K562 (cell line): ENCODE results near the gene SPZ1. TPM values are rescaled to one million over a fixed set of nuclear protein-coding genes. Genes with fewer than 3 reads are reported as not detected.

ENCODE experiments used
- ATAC-seq: fragments of 200-7000 bp; cut with Tn5 transposase; 3 replicates; pipeline ENCODE4 v1.9.1; 2020; ENCODE audit warnings: moderate library complexity
- BruUV-seq: library from RNA; stranded (reverse); fragments of 400-500 nt; replicated peaks from 2 replicates; lab custom pipeline; 2021; lab: Mats Ljungman, UMichigan
- CTCF ChIA-PET: fragments of 300-600 bp; formaldehyde crosslinking; extraction: SDS; loops from one replicate; lab custom pipeline; 2021; ENCODE audit warnings: low intra/inter-chr PET ratio; lab: Yijun Ruan, JAX
- POLR2A ChIA-PET: fragments of 300-600, 350-650 bp; sonication (Branson Sonifier 250); formaldehyde crosslinking; extraction: SDS; loops from one replicate; lab custom pipeline; 2021; ENCODE audit warnings: antibody characterized with exemption, inconsistent platforms; lab: Yijun Ruan, JAX
- DNase-seq, 4 experiments: peaks; one replicate each; pipeline versions ENCODE4 v3.0.0 to v3.0.0-alpha.2; 2011 to 2018; ENCODE audit warnings: low spot score in 3 of 4, mixed read lengths in 3 of 4; ENCODE audit errors: extremely low read depth in 1 of 4
- FAIRE-seq: peaks from 2 replicates; lab custom pipeline; 2011; peaks lifted over from hg19 to GRCh38; lab: Jason Lieb, UNC
- H2AFZ ChIP-seq: 2 replicates; pipeline ENCODE4 v1.6.0; 2011; ENCODE audit warnings: low read depth, low read length, control low read depth, inconsistent platforms
- H3K27ac ChIP-seq: fragments of 200-600 bp; 3 replicates; pipeline ENCODE4 v1.8.0; 2011; ENCODE audit warnings: low read depth, mild to moderate bottlenecking, control low read depth, inconsistent platforms, low read length, moderate library complexity, mixed read lengths; ENCODE audit errors: extremely low read depth
- H3K27me3 ChIP-seq, 2 experiments: fragments of 300-600 bp in 1 of 2; 2 replicates in 1 of 2; 3 replicates in 1 of 2; pipeline versions ENCODE4 v1.6.0 to v1.8.0; 2011; ENCODE audit warnings: inconsistent platforms in 2 of 2, low read length in 2 of 2, mild to moderate bottlenecking in 1 of 2, mixed read lengths in 1 of 2, moderate library complexity in 1 of 2; ENCODE audit not compliant: control insufficient read depth in 2 of 2, insufficient read depth in 2 of 2
- H3K36me3 ChIP-seq: fragments of 300-600 bp; 3 replicates; pipeline ENCODE4 v1.8.0; 2011; ENCODE audit warnings: mild to moderate bottlenecking, low read length, inconsistent platforms; ENCODE audit not compliant: control insufficient read depth, insufficient read depth
- H3K4me1 ChIP-seq, 2 experiments: fragments of 200-600 bp in 1 of 2; replicated peaks in 1 of 2; 2 replicates in 1 of 2; 3 replicates in 1 of 2; pipeline versions ENCODE4 v1.5.1 to v1.8.0; 2011; ENCODE audit warnings: inconsistent platforms in 2 of 2, low read length in 2 of 2, mild to moderate bottlenecking in 1 of 2, mixed read lengths in 1 of 2, moderate library complexity in 1 of 2; ENCODE audit not compliant: control insufficient read depth in 2 of 2, insufficient read depth in 2 of 2
- H3K4me2 ChIP-seq: 2 replicates; pipeline ENCODE4 v1.6.1; 2011; ENCODE audit warnings: low read length, control low read depth, inconsistent platforms, mixed read lengths; ENCODE audit not compliant: insufficient read depth
- H3K4me3 ChIP-seq: fragments of 200-600 bp; sonication (generic), shearing (Covaris generic); 2 replicates; pipeline ENCODE4 v1.5.1; 2016; ENCODE audit warnings: control low read depth, inconsistent platforms
- H3K79me2 ChIP-seq: fragments of 200-600 bp; 3 replicates; pipeline ENCODE4 v1.8.0; 2011; ENCODE audit warnings: low read length, inconsistent platforms; ENCODE audit not compliant: control insufficient read depth, insufficient read depth
- H3K9ac ChIP-seq, 2 experiments: 2 replicates each; pipeline versions ENCODE4 v1.6.0 to v1.6.1; 2011; ENCODE audit warnings: low read depth in 2 of 2, low read length in 2 of 2, control low read depth in 1 of 2, inconsistent platforms in 1 of 2, mild to moderate bottlenecking in 1 of 2, mixed read lengths in 1 of 2; ENCODE audit not compliant: insufficient read depth in 1 of 2
- H3K9me1 ChIP-seq: one replicate; pipeline ENCODE4 v1.6.0; 2011; ENCODE audit warnings: inconsistent platforms, mild to moderate bottlenecking, low read length, moderate library complexity; ENCODE audit not compliant: control insufficient read depth, insufficient read depth
- H3K9me3 ChIP-seq: replicated peaks from 2 replicates; pipeline ENCODE4 v1.5.1; 2011; ENCODE audit warnings: low read depth, low read length, inconsistent platforms; ENCODE audit not compliant: control insufficient read depth, insufficient read depth
- H4K20me1 ChIP-seq: replicated peaks from 2 replicates; pipeline ENCODE4 v1.6.1; 2011; ENCODE audit warnings: low read length, inconsistent platforms, mixed read lengths; ENCODE audit not compliant: control insufficient read depth, insufficient read depth
- ATF4 ChIP-seq: fragments of 450-650 bp; formaldehyde crosslinking; IDR thresholded peaks from 2 replicates; pipeline ENCODE4 v1.4.0; 2022; ENCODE audit warnings: mild to moderate bottlenecking, moderate library complexity
- C11orf30 ChIP-seq: fragments of 450-650 bp; IDR thresholded peaks from 2 replicates; pipeline ENCODE4 v1.6.1; 2016; ENCODE audit warnings: low read depth, mild to moderate bottlenecking
- CBFA2T2 ChIP-seq: fragments of 450-650 bp; conservative IDR thresholded peaks from 2 replicates; pipeline ENCODE4 v1.6.1; 2017; ENCODE audit warnings: mild to moderate bottlenecking
- CBFA2T3 ChIP-seq: fragments of 450-650 bp; IDR thresholded peaks from 2 replicates; pipeline ENCODE4 v1.6.1; 2017
- CC2D1A ChIP-seq: fragments of 450-650 bp; IDR thresholded peaks from 2 replicates; pipeline ENCODE4 v1.6.1; 2017; ENCODE audit warnings: mild to moderate bottlenecking
- CEBPZ ChIP-seq: fragments of 150-350 bp; IDR thresholded peaks from 2 replicates; pipeline ENCODE4 v1.6.1; 2014; ENCODE audit warnings: low read depth, mild to moderate bottlenecking, low read length, borderline replicate concordance
- EZH2 ChIP-seq: IDR thresholded peaks from 2 replicates; pipeline ENCODE4 v1.6.1; 2012; ENCODE audit warnings: low read depth, mild to moderate bottlenecking, inconsistent platforms, low read length, borderline replicate concordance
- KDM1A ChIP-seq, 2 experiments: fragments of 450-650 bp; IDR thresholded peaks; 2 replicates each; pipeline ENCODE4 v1.6.1; 2016; ENCODE audit warnings: mild to moderate bottlenecking in 2 of 2
- MAFF ChIP-seq: IDR thresholded peaks from 2 replicates; pipeline ENCODE4 v1.6.1; 2012; ENCODE audit warnings: low read length, improper control_type of control experiment
- NCOA4 ChIP-seq: fragments of 450-650 bp; IDR thresholded peaks from 2 replicates; pipeline ENCODE4 v1.6.1; 2018; ENCODE audit warnings: mild to moderate bottlenecking; ENCODE audit not compliant: partially characterized antibody
- POLR2H ChIP-seq: IDR thresholded peaks from 2 replicates; pipeline ENCODE4 v1.6.1; 2016; ENCODE audit warnings: missing genetic modification characterization, low read depth, mild to moderate bottlenecking, control low read depth, missing compliant biosample characterization, moderate library complexity
- RBM34 ChIP-seq: fragments of 200-400 bp; formaldehyde crosslinking; IDR thresholded peaks from 2 replicates; pipeline ENCODE4 v1.6.1; 2018; ENCODE audit warnings: low read length, borderline replicate concordance; ENCODE audit not compliant: insufficient read depth
- SMAD1 ChIP-seq: fragments of 150-350 bp; IDR thresholded peaks from 2 replicates; pipeline ENCODE4 v1.6.1; 2014; ENCODE audit warnings: low read length, low read depth; ENCODE audit not compliant: partially characterized antibody
- SNIP1 ChIP-seq: fragments of 450-650 bp; IDR thresholded peaks from 2 replicates; pipeline ENCODE4 v1.7.1; 2017; ENCODE audit warnings: low read depth, mild to moderate bottlenecking
- SNRNP70 ChIP-seq: fragments of 200-400 bp; formaldehyde crosslinking; optimal IDR thresholded peaks from 2 replicates; pipeline ENCODE3; 2017; ENCODE audit warnings: low read depth, low read length
- TARDBP ChIP-seq: fragments of 450-650 bp; IDR thresholded peaks from 2 replicates; pipeline ENCODE4 v1.6.1; 2016
- ZBED1 ChIP-seq: IDR thresholded peaks from 2 replicates; pipeline ENCODE4 v1.6.1; 2014
- ZBTB1 ChIP-seq: sonication (generic); formaldehyde crosslinking; IDR thresholded peaks from 2 replicates; pipeline ENCODE4 v1.8.1; 2023; ENCODE audit warnings: missing genetic modification reagents, low read depth, mild to moderate bottlenecking, borderline replicate concordance
- ZNF224 ChIP-seq: sonication (generic); formaldehyde crosslinking; IDR thresholded peaks from 2 replicates; pipeline ENCODE4 v1.8.0; 2022; ENCODE audit warnings: mild to moderate bottlenecking, missing genetic modification reagents
- ZNF253 ChIP-seq: fragments of 250-450 bp; sonication (Bioruptor Pico); conservative IDR thresholded peaks from 2 replicates; pipeline ENCODE4 v1.6.1; 2021; ENCODE audit warnings: mild to moderate bottlenecking
- ZNF316 ChIP-seq: fragments of 450-650 bp; IDR thresholded peaks from 2 replicates; pipeline ENCODE4 v1.6.1; 2016
- ZSCAN32 ChIP-seq: fragments of 450-650 bp; formaldehyde crosslinking; IDR thresholded peaks from 2 replicates; pipeline ENCODE4 v1.4.0; 2020; ENCODE audit warnings: mild to moderate bottlenecking, moderate library complexity
- WGBS: fragments of 100-300 bp; shearing (Covaris generic); methylation state at CpG from one replicate; pipeline ENCODE4 v1.1.6; 2016; ENCODE audit warnings: low coverage, mixed read lengths; ENCODE audit not compliant: insufficient coverage; ENCODE audit errors: missing lambda C conversion rate; 5-methylcytosine and 5-hydroxymethylcytosine counted together
- in situ Hi-C: fragments of 300-500 bp; cut with MboI; formaldehyde crosslinking; loops from 4 replicates; pipeline ENCODE4 v1.15.0; 2018; ENCODE audit warnings: inconsistent platforms, mixed read lengths
- intact Hi-C: fragments of 100-400 bp; cut with micrococcal nuclease; formaldehyde crosslinking; loops from 2 replicates; pipeline ENCODE4 v1.14.2; 2022
- polyA plus RNA-seq, 8 experiments: library from polyadenylated mRNA; depleted of rRNA in 4 of 8; stranded (reverse) in 5 of 8; unstranded in 3 of 8; fragments of >200 nt; fragmentation: Nextera tagmentation in 2 of 8; fragmentation: Illumina TruSeq in 1 of 8; extraction: Ambion mirVana in 2 of 8; extraction: Trizol in 1 of 8; gene quantifications; 2 replicates each; pipeline versions ENCODE4 v1.2.1 to v1.2.3, GENCODE V29; 2011 to 2014; ENCODE audit warnings: inconsistent platforms in 1 of 8, missing spikeins in 1 of 8
- total RNA-seq, 7 experiments: library from RNA; depleted of rRNA in 6 of 7; stranded (reverse); fragments of >200 nt in 6 of 7; fragmentation: Illumina TruSeq in 2 of 7; extraction: Trizol in 2 of 7; gene quantifications; 2 replicates each; pipeline versions ENCODE4 v1.2.1 to v1.2.3, GENCODE V29; 2011 to 2021; ENCODE audit warnings: low replicate concordance in 1 of 7

The SPZ1 gene
- total and polyA plus RNA-seq, 9 of the 15 experiments (the other 6 are each of a cell fraction or from before 2014, with no cell fraction given) = not detected

- WGBS = 4% methylated on average over 4 of the region's 4 CpGs
- ChIA-PET POLR2A (interaction anchor here (0.7 to 1.3 kb wide), 3 partner anchors 8 to 30 kb away, joined by 3 to 4 read pairs (median 3); no protein-coding TSS in a partner anchor), CTCF (no interaction called here)
- Histone ChIP-seq H2AFZ (no peak overlapping the region), H3K4me1 (peaks cover 0 to 4% of the 10 kb centered on the region in 2 experiments; a peak in 2 of 5 replicates), H3K9me1 (no peaks in the 10 kb centered on the region), H3K4me2 (no peak overlapping the region), H3K27ac (no peak overlapping the region), H3K9ac (no peak overlapping the region), H3K36me3 (no peaks in the 10 kb centered on the region), H3K27me3 (no peaks in the 10 kb centered on the region; a peak in 1 of 5 replicates), H3K9me3 (no peaks in the 10 kb centered on the region), H3K79me2 (no peaks in the 10 kb centered on the region), H3K4me3 (no peak overlapping the region), H4K20me1 (no peaks in the 10 kb centered on the region)
- in situ Hi-C loops (no loop called here), intact Hi-C loops (no loop called here)
- BruUV-seq = no TSS peak
- no peak for DNase-seq
- FAIRE-seq = no peak
- ATAC-seq = no peak
- TF ChIP-seq ATF4 (no peak), CEBPZ (no peak), SNRNP70 (no peak), MAFF (0 out of 2 replicates have a peak, but pooled peaks have one; percentile 6), ZNF224 (CRISPR knock-in tag) (no peak), ZNF253 (CRISPR knock-in tag) (no peak), CBFA2T2 (no peak), CBFA2T3 (0 out of 2 replicates have a peak, but pooled peaks have one; percentile 24), RBM34 (no peak), SMAD1 (no peak), C11orf30 (peak; percentile 68), ZBED1 (no peak), CC2D1A (no peak), ZSCAN32 (no peak), ZBTB1 (no peak), NCOA4 (no peak), EZH2 (no peak), SNIP1 (no peak), POLR2H (tag) (no peak), TARDBP (no peak), ZNF316 (peak; percentile 82), KDM1A (IDR thresholded peaks at IDR 0.05) (no peak)
Measured at GRCh38 chr5:80341016-80341775, 21.4 kb downstream of the SPZ1 start.
